ENCODE results near the gene KCNE1.

DNA sequence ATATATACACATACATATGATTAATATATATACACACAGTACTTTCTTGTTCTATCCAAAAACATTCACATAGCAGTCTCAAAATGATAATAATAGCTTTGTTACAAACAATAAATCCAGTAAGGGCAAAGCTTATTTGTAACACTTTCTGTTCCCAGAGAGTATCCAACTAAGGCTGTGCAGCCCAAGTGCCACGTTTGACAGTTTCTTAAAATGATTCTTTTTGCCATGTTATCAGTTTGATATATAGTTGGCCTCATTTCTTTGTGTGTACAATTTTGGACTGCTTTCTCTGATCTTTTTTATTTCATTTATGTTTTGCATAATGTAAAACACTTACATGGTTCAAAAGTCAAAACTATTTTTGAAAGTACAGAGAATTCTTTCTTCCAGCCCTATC lies 11.8 kb downstream of the KCNE1 start:
- TF ChIP-seq, protein P1, sequence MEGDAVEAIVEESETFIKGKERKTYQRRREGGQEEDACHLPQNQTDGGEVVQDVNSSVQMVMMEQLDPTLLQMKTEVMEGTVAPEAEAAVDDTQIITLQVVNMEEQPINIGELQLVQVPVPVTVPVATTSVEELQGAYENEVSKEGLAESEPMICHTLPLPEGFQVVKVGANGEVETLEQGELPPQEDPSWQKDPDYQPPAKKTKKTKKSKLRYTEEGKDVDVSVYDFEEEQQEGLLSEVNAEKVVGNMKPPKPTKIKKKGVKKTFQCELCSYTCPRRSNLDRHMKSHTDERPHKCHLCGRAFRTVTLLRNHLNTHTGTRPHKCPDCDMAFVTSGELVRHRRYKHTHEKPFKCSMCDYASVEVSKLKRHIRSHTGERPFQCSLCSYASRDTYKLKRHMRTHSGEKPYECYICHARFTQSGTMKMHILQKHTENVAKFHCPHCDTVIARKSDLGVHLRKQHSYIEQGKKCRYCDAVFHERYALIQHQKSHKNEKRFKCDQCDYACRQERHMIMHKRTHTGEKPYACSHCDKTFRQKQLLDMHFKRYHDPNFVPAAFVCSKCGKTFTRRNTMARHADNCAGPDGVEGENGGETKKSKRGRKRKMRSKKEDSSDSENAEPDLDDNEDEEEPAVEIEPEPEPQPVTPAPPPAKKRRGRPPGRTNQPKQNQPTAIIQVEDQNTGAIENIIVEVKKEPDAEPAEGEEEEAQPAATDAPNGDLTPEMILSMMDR (IDR thresholded peaks at IDR 0.05): no peak
- no peak for TF ChIP-seq POLR2A (IDR thresholded peaks at IDR 0.05)
